CD4-positive, alpha-beta T cell treated with Interleukin-6 for 4 hours (primary cell): Measurements from ENCODE around the gene DCBLD2.

Experiments used
- DNase-seq: peaks from one replicate; pipeline ENCODE4 v3.0.0-alpha.2; 2020; ENCODE audit warnings: mixed read lengths

The DCBLD2 gene

GRCh38 chr3:98788651-98789050 is 112.8 kb downstream of the DCBLD2 start:
- DNase-seq, result no peak

GRCh38 chr3:98787181-98787580 is 114.3 kb downstream of the DCBLD2 start:
- DNase-seq, result no peak

GRCh38 chr3:98786364-98787006 is 115.0 kb downstream of the DCBLD2 start:
- DNase-seq, result no peak

GRCh38 chr3:98784666-98785600 is 116.6 kb downstream of the DCBLD2 start:
- DNase-seq, result no peak

GRCh38 chr3:98784042-98784441 is 117.5 kb downstream of the DCBLD2 start:
- DNase-seq, result no peak

GRCh38 chr3:98782824-98783500 is 118.5 kb downstream of the DCBLD2 start:
- DNase-seq, result no peak

GRCh38 chr3:98780343-98780742 is 121.2 kb downstream of the DCBLD2 start:
- no peak for DNase-seq

GRCh38 chr3:98779541-98780335 is 121.8 kb downstream of the DCBLD2 start:
- DNase-seq, result no peak

GRCh38 chr3:98778852-98779413 is 122.6 kb downstream of the DCBLD2 start:
- DNase-seq, result no peak

- DNase-seq, result no peak
These were observed 123.1 kb downstream of the DCBLD2 start for GRCh38 chr3:98778383-98778782.

- DNase-seq, result no peak
These were observed 123.7 kb downstream of the DCBLD2 start for GRCh38 chr3:98777801-98778220.

- DNase-seq, result no peak
These were observed 124.2 kb downstream of the DCBLD2 start for GRCh38 chr3:98777286-98777685.

GRCh38 chr3:98776140-98776493 is 125.4 kb downstream of the DCBLD2 start:
- no peak for DNase-seq

GRCh38 chr3:98775459-98776139 is 125.9 kb downstream of the DCBLD2 start:
- no peak for DNase-seq

- DNase-seq, result no peak
These were observed 129.5 kb downstream of the DCBLD2 start for GRCh38 chr3:98772022-98772421.

- DNase-seq, result no peak
These were observed 131.0 kb downstream of the DCBLD2 start for GRCh38 chr3:98770261-98771039.

- DNase-seq, result no peak
These were observed 132.0 kb downstream of the DCBLD2 start for GRCh38 chr3:98769448-98769847.

- DNase-seq, result no peak
These were observed 132.5 kb downstream of the DCBLD2 start for GRCh38 chr3:98768961-98769360.

GRCh38 chr3:98766924-98767323 is 134.6 kb downstream of the DCBLD2 start:
- DNase-seq, result no peak

GRCh38 chr3:98765721-98766120 is 135.8 kb downstream of the DCBLD2 start:
- no peak for DNase-seq

GRCh38 chr3:98764472-98764884 is 137.0 kb downstream of the DCBLD2 start:
- no peak for DNase-seq
